ENCODE measurements around the gene KCNQ1OT1. TPM values are rescaled to one million over a fixed set of nuclear protein-coding genes. Genes with fewer than 3 reads are reported as not detected.

Gene KCNQ1OT1
- total and polyA plus RNA-seq, 10 donors: 0.02 to 3.1 (median 1.7) TPM

GRCh38 chr11:2576549-2576948 is 123.2 kb downstream of the KCNQ1OT1 start:
- Histone ChIP-seq H3K4me1 (no peaks in the 10 kb centered on the region), H3K4me3 (no peak overlapping the region), H3K27me3 (replicated peaks in 1 of 7) (no peaks in the 10 kb centered on the region), H3K9me3 (no peaks in the 10 kb centered on the region), H3K27ac (no peak overlapping the region), H3K36me3 (peaks cover 0 to 52% (median 4%) of the 10 kb centered on the region in 6 donors)
- TF ChIP-seq POLR2A (IDR thresholded peaks at IDR 0.05): no peak
- no peak for TF ChIP-seq POLR2AphosphoS5 (IDR thresholded peaks at IDR 0.05)
- no peak for TF ChIP-seq CTCF (IDR thresholded peaks at IDR 0.05 in 8 of 11, conservative IDR thresholded peaks at IDR 0.05 in 3 of 11)
- intact Hi-C loops (cut with DNase I; ENCODE audit: low total_unique reads): no loop called here
- WGBS, 5 donors: 84 to 92% (median 89%) methylated on average over 15 of the region's 15 CpGs
- peak; percentile 66 for DNase-seq

GRCh38 chr11:2576111-2576510 is 123.7 kb downstream of the KCNQ1OT1 start:
- intact Hi-C loops (cut with DNase I; ENCODE audit: low total_unique reads): no loop called here
- DNase-seq: peak; percentile 67
- H3K4me1 ChIP-seq: no peaks in the 10 kb centered on the region
- TF ChIP-seq POLR2AphosphoS5 (IDR thresholded peaks at IDR 0.05): no peak
- no peak for TF ChIP-seq POLR2A (IDR thresholded peaks at IDR 0.05)
- TF ChIP-seq CTCF (IDR thresholded peaks at IDR 0.05 in 8 of 11, conservative IDR thresholded peaks at IDR 0.05 in 3 of 11): no peak
- 82 to 97% (median 91%) methylated on average over 6 to 15 of the region's 15 CpGs for WGBS, 5 donors
- no peak overlapping the region for H3K27ac ChIP-seq
- H3K9me3 ChIP-seq: no peaks in the 10 kb centered on the region
- peaks cover 0 to 52% (median 4%) of the 10 kb centered on the region in 6 donors for H3K36me3 ChIP-seq
- no peaks in the 10 kb centered on the region for H3K27me3 ChIP-seq (replicated peaks in 1 of 7)
- no peak overlapping the region for H3K4me3 ChIP-seq

- WGBS, 5 donors: 90 to 96% (median 93%) methylated on average over 17 of the region's 17 CpGs
- Histone ChIP-seq H3K4me1 (no peaks in the 10 kb centered on the region), H3K4me3 (no peak overlapping the region), H3K9me3 (no peaks in the 10 kb centered on the region), H3K27ac (no peak overlapping the region), H3K27me3 (replicated peaks in 1 of 7) (no peaks in the 10 kb centered on the region), H3K36me3 (peaks cover 0 to 52% (median 4%) of the 10 kb centered on the region in 6 donors)
- TF ChIP-seq POLR2A (IDR thresholded peaks at IDR 0.05) (no peak), POLR2AphosphoS5 (IDR thresholded peaks at IDR 0.05) (no peak), CTCF (IDR thresholded peaks at IDR 0.05 in 8 of 11, conservative IDR thresholded peaks at IDR 0.05 in 3 of 11) (no peak)
- intact Hi-C loops (cut with DNase I; ENCODE audit: low total_unique reads): no loop called here
- DNase-seq: peak; percentile 58
Observed at GRCh38 chr11:2575591-2576051, 124.2 kb downstream of the KCNQ1OT1 start.

GRCh38 chr11:2574553-2575535 is 125.0 kb downstream of the KCNQ1OT1 start:
- WGBS, 5 donors: 91 to 95% (median 94%) methylated on average over 37 to 45 of the region's 45 CpGs
- Histone ChIP-seq H3K27me3 (replicated peaks in 1 of 7) (no peaks in the 10 kb centered on the region), H3K4me1 (no peaks in the 10 kb centered on the region), H3K36me3 (peaks cover 0 to 52% (median 4%) of the 10 kb centered on the region in 6 donors), H3K9me3 (no peaks in the 10 kb centered on the region), H3K27ac (no peak overlapping the region), H3K4me3 (no peak overlapping the region)
- no peak for TF ChIP-seq POLR2A (IDR thresholded peaks at IDR 0.05)
- TF ChIP-seq CTCF (IDR thresholded peaks at IDR 0.05 in 8 of 11, conservative IDR thresholded peaks at IDR 0.05 in 3 of 11): no peak
- TF ChIP-seq POLR2AphosphoS5 (IDR thresholded peaks at IDR 0.05): no peak
- intact Hi-C loops (cut with DNase I; ENCODE audit: low total_unique reads): no loop called here
- peak; percentile 66 for DNase-seq
